Embryonic facial prominence (tissue), 1 donor: ENCODE data around the gene PFAS.
A peak's percentile ranks its signal among the peaks of the same experiment; 100 is the strongest.
"Not testable (repeated sequence)": the region's sequence is repeated elsewhere in the genome, so short reads cannot be mapped to it uniquely, and the experiment has no call there.

Experiments used
- DNase-seq: peaks from one replicate; pipeline ENCODE4 v3.0.0-alpha.2; 2016; ENCODE audit errors: extremely low spot score

PFAS gene, protein sequence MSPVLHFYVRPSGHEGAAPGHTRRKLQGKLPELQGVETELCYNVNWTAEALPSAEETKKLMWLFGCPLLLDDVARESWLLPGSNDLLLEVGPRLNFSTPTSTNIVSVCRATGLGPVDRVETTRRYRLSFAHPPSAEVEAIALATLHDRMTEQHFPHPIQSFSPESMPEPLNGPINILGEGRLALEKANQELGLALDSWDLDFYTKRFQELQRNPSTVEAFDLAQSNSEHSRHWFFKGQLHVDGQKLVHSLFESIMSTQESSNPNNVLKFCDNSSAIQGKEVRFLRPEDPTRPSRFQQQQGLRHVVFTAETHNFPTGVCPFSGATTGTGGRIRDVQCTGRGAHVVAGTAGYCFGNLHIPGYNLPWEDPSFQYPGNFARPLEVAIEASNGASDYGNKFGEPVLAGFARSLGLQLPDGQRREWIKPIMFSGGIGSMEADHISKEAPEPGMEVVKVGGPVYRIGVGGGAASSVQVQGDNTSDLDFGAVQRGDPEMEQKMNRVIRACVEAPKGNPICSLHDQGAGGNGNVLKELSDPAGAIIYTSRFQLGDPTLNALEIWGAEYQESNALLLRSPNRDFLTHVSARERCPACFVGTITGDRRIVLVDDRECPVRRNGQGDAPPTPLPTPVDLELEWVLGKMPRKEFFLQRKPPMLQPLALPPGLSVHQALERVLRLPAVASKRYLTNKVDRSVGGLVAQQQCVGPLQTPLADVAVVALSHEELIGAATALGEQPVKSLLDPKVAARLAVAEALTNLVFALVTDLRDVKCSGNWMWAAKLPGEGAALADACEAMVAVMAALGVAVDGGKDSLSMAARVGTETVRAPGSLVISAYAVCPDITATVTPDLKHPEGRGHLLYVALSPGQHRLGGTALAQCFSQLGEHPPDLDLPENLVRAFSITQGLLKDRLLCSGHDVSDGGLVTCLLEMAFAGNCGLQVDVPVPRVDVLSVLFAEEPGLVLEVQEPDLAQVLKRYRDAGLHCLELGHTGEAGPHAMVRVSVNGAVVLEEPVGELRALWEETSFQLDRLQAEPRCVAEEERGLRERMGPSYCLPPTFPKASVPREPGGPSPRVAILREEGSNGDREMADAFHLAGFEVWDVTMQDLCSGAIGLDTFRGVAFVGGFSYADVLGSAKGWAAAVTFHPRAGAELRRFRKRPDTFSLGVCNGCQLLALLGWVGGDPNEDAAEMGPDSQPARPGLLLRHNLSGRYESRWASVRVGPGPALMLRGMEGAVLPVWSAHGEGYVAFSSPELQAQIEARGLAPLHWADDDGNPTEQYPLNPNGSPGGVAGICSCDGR (N-terminal part only)

DNA sequence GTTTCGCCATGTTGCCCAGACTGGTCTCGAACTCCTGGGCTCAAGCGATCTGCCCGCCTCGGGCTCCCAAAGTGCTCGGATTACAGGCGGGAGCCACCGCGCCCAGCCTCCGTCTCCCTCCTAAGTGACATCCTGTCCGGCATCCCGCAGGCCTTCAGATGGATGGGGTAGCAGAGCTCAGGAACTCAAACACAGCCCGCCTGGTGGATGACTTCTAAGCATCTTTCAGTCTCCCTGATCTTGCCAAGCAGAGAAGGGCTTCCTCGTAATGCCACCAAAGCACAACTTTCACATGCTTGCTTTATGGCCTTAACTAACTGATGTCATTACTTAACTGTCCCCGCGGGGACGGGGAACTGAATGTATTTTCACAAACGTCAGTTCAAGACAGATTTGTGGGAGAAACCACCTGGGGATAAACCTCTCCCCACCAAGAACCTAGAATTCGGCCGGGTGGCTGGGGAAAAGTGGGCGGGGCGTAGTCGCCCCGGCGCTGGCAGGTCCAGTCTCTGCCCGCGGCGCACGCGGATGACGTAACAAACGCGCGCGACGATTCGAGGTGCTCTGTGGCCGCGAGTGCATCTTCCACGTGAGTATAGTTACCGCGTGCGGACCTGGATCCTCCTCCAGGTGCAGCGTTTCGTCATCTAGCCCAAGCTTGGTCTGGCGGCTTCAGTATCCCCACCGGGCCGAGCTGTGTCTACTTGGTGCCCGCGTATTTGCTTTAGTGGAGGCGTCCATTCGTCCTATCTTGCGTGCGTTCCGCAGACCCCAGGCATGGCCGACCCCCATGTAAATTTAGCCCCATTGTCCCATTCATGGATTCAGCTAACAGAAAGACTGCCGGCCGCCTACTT, at the start of gene PFAS:
TSS of gene PFAS (plus strand) at position 539 of the 857 bp plus-strand sequence. CDS start 4,649 bp downstream, outside the sequence.
- DNase-seq = peak; percentile 86

DNA sequence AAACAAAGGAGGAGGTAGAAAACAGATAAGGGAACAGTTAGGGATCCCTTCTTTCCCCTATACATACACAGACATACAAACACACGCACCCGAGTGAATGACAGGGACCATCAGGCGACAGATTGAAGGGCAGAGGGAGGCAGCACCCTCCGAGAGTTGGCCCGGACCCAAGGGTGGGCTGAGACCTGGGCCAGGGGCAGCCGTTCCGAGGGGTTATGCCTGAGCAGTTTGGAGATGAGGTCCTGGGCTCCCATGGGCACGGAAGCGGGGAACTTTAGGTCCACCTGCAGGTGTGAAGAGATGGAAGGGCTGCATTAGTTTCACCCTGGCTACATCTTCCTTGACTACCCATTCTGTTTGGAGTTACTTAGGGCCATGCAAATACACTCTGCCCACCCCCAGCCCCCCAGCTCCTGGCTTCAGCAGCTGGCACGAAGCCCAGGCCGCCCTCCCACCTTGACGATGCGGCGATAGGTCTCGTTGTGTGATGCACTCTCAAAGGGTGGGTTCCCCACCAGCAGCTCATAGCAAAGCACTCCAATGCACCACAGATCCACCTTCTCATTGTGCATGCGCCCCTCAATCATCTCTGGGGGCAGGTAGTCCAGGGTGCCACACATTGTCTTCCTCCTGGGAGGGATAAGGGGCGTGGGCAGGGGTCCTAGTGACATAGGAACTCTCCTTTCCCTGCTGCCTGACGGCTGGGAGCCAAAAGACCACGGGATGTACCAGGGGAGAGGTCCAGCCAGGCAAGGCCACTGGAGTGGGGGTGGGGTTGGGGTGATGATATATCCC, 44.1 kb upstream of the PFAS start:
- no peak for DNase-seq

DNA sequence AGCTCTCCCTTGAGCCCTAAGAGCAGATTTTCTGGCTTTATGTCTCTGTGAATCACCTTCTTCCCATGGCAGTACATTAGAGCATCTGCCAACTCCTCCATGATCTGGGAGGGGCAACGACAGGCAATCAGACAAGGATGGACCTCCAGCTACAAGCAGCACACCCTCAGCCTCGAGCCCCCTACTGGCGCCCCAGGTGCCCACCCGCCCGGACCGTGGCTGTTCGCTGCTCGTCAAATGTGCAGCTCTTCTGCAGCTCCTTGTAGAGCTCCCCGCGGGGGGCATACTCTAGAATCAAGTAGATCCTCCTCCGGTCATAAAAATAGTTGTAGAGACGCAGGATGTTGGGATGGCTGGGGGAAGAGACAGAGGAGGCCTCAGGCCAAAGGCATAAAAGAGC, 42.6 kb upstream of the PFAS start:
- DNase-seq = no peak

DNA sequence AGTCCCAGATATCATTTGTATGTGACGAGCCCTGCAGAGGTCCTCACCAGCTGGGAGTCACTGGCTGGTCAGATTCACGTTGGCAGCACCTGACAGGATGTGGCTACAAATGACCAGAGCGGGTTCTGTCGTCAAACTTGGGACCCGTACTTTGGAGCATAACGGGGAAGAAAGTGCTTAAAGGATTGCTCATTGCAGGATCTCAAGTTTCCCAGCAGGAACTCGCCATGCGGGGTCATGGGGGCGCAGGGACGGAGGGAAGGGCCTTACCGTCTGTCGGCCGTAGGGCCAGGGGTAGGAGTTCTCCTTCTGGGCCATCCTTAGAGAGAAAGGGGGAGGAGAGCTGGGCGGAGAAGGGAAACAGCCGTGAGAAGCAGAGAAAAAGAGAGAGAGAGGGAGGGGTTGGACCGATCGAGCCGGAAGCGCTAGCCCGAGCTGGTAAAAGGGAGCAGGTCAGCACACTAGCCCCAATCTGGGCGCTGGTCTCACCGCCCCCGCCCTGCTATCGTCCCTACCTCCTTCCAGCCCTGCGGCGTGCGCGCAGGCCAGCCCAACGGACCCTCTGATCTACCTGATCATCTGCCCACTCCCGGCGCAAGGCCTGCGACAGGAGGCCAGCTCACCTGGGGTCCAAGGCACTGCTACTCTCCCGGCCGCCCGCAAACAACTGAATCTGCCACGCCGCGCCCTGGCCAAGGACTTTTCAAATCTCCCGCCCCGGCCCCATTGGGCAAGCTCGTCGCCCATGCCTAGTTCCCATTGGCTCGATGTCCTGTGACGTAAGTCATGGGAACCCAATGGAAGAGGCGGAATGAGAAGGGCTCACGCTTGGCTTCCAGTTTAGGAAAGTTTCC, 39.0 kb upstream of the PFAS start, which contains the start of gene AURKB:
TSS of gene AURKB (minus strand) at position 669 of the 854 bp plus-strand sequence. CDS start at position 318, 351 bp downstream.
- DNase-seq = peak; percentile 92

DNA sequence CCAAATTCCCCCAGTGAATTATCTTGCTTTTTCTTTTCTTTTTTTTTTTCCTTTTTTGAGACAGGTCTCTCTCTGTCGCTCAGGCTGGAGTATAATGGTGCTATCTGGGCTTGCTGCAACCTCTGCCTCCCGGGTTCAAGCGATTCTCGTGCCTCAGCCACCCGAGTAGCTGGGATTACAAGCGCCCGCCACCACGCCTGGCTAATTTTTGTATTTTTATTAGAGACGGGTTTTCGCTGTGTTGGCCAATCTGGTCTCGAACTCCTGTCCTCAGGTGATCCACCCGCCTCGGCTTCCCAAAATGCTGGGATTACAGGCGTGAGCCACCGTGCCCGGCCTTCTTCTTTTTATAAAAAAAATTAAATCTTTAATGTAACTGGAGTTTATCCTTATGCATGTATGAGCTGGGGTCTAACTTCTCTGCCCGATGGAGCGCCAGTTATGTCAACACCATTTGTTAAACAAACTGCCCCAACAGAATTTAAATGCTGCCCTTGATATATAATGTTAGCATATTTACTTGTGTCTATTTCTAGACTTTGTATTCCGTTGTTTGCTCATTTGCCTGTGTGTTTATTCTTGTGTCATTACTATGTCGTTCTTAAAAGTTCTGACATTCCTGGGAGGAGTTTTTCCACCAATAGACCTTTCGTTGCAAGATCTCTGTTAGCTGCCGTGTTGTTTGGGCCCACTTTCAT, 38.2 kb upstream of the PFAS start:
- no peak for DNase-seq

DNA sequence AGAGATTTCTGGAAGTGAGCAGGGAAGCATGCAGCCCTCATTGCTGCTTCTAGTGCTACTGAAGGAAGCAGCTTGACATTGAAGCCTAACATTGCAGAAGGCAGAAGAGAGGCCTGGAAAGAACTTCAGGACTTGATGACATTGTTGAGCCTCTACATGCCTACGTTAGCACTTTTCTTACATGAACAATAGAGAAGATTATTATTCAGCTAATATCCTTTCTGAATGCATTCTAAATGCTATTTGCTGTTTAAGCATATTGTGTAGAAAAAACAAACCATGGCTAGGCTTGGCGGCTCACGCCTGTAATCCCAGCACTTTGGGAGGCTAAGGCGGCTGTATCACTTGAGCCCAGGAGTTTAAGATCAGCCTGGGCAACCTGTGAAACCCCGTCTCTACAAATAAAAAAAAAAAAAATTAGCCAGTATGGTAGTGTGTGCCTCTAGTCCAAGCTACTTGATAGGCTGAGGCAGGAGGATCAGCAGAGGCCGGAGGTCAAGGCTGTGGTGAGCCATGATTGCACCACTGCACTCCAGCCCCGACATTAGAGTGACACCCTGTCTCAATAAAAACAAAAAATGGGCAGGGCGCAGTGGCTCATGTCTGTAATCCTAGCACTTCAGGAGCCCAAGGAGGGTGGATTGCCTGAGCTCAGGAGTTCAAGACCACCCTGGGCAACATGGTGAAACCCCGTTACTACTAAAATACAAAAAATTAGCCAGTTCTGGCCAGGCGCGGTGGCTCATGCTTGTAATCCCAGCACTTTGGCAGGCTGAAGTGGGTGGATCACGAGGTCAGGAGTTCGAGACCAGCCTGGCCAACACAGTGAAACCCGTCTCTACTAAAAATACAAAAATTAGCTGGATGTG, 36.5 kb upstream of the PFAS start:
- no peak for DNase-seq

DNA sequence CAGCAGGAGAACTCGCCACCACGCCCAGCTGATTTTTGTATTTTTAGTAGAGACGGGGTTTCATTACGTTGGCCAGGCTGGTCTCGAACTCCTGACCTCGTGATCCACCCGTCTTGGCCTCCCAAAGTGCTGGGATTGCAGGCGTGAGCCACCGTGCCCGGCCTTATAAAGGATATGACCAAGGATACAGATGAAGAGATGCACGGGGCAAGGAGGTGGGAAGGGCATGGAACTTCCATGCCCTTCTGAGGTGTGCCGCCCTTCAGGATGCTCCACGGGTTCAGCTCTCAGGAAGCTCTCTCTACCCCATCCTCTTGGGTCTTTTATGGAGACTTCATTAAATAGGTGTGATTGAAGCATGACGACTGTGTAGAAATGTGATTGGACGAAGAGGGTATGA, 35.1 kb upstream of the PFAS start:
- not testable (repeated sequence) for DNase-seq

DNA sequence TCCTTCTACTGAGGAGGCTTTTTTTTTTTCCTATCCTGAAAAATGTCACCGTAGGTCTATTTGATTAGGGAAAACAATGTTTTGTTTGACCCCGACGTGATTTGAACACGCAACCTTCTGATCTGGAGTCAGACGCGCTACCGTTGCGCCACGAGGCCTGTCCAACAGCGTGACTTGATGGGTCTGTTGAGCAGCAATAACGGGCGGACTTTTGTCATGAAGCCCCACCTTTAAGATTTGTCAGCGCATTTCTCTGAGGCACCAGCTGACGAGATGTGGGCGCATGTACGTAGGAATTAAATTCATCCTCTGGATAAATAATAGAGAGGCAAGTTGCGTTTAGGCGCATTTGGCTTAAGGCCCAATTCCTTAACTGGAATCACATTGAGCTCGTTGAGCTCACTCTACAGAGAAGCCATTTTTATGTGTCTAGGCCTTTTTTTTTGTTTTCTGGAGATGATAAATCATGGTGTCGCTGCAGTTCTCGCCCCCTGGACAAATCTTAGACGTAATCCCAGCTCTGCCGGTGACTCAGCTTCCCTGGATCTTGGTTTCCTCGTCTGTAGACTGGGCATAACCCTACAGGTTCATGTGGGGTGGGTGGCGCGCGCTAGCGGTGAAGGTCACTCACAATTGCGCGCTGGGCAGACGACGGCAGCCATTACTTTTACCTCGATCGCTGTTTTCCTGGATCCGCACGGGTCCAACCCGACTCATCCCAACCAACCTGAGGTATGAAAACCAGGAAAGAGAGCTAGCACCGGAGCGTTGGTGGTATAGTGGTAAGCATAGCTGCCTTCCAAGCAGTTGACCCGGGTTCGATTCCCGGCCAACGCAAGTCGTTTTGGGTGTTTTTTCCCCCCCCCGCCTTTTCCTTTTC, 28.1 kb upstream of the PFAS start:
- peak; percentile 87 for DNase-seq

DNA sequence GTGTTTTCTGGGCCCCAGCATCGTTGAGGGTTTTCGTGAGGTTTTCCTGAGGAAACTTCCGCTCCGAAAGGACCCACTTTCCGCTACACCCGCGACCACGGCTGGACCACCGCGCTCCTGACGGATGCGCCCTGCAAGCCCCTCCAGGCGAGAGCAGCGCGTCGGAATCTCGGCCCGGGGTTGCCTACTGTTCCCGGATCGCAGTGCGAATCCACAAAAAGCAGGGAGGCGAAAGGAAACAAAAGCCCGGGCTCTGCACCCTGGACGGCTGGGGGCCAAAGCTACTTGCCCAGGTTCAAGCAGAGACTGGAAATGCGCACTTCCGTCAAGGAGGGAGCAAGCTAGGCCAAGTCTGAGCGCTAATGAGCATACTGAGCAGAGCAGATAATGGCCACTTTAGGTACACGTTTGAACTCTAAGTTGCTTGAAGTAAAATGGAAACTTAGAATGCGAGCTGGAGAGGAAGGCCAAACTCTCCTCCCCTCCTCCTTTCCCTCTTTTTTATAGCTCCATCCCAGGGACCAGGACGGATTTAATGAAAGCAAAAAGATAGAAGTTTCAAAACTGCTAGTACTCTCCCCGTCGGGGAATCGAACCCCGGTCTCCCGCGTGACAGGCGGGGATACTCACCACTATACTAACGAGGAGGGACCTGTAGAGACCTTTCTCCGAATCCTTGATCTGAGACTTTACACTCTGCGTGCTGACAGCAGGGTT, 27.3 kb upstream of the PFAS start:
- DNase-seq = peak; percentile 87

DNA sequence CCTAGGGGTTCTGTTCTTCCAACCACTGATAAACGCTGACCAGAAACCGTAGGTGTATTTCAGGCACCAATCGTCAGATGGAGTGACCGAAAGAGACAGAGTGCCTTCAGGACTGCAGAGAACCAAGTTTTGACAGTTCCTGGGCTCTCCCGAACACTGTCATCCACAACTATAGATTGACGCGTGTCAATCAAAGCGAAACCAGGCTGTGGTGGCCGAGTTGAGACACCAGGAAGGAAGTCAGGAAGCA, 26.8 kb upstream of the PFAS start:
- DNase-seq = no peak

DNA sequence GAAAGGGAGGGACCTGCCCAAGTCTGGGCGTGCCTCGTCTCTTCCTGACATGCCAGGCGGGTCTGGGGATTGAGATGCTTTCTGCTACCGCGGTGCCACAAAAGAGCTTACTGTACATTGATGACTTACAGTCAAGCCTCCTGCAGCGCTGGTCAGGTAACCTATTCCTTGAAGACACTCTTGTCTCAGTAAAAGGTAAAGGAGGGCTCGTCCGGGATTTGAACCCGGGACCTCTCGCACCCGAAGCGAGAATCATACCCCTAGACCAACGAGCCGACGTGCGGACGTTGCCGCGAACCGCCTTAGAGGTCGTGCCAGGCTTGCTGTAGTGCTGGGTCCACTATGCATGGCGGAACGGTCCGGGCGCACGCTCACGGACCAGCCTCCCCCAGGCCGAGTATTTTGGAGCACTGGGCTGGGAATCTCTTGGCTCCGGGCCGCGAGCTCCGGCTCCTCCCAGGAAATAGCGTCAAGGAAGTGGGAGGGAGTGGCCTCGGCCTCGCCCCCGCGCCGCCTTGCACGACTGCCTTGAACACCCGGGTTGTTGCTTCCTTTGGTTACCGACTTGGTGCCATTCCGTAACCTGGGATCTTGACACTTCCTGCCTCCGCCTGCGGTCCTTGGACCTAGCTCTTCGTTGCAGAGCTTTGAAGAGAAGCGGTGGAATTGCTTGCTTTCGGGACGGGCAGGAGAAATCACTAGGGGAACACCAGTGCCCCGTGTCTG, 26.3 kb upstream of the PFAS start:
- peak; percentile 84 for DNase-seq

DNA sequence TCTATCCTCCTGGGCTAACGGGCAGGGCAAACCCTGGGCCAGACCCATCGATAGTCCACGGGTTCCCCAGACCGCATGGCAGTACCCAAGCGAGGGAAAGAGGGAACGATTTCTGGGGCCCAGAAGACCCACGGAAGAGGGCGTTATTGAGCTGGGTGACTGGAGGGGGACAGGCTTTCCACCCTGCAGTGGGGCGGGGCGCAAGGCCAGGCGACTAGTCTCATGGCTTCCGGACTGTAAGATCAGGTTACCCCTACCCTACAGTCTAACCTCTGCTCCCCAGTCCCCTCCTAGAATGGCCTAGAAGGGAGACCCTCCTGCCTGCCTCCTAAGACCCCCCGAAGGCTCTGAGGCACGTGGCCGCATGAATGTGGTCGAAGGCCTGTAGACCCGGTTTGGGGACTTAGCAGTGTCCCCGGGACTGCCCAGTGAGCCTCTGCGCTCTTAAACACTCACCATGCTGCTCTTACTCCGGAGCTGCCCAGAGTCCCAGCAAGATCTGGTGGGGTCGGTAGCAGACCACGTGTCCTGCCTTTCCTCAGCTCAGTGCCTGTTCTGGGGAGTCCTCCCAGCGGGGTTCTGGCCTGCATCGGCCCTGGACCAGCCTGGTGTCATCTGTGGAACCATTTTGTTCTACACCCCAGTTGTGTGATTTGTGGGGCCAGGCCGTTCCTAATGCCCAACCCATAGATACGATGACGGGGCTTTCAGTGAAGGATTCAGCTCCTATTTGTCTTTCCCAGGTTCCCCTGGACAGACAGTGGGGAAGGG, 25.5 kb upstream of the PFAS start:
- no peak for DNase-seq

DNA sequence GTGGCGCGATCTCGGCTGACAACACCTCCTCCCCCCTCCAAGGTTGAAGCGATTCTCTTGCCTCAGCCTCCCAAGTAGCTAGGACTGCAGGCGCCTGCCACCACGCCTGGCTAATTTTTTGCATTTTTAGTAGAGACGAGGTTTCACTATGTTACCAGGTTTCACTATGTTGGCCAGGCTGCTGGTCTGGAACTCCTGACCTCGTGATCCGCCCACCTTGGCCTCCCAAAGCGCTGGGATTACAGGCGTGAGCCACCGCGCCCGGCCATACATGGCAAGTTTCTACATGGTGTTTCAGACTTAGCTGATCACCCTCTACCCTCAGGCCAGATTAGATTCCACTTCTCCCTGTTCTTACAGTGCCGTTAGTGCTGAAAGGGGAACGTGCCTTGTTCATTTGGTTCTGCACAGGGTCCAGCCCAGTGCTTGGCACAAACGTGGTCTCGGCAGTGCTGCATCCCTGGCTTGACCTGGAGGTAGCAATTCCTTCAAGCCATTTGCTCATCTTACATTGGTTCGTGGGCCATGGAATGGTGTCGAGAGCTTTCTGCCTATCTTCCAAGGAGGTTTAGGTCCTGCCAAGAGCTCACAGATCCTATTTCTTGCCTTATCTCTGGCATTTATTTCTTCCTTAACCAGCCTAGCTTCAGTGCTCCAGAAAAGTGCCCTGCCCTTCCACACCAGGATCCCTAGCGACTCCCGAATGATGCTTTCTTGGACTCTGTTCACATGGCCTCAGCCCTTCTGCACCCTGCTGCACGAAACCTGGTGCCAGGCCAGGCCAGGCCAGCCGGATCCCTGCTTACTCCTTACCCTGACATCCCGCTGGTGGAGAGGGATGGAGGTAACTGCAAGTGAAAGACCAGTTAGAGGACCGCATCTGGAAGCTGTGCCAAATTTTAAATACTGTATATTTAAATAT, 23.9 kb upstream of the PFAS start:
- no peak for DNase-seq
